Keratinocyte (primary cell): Measurements from ENCODE around the gene CBARP.
A peak's percentile ranks its signal among the peaks of the same experiment; 100 is the strongest.

Experiments
- EZH2 ChIP-seq: IDR thresholded peaks from one replicate; pipeline ENCODE4 v1.6.1; 2012; ENCODE audit warnings: inconsistent platforms, mild to moderate bottlenecking, low read length, moderate library complexity
- TF ChIP-seq, protein P1 (sequence below), 3 experiments: IDR thresholded peaks in 1 of 3; conservative IDR thresholded peaks in 1 of 3; optimal IDR thresholded peaks in 1 of 3; 2 replicates in 2 of 3; 3 replicates in 1 of 3; pipeline versions ENCODE3 to v1.5.1; 2011; ENCODE audit warnings: low read length in 3 of 3, mild to moderate bottlenecking in 3 of 3, moderate library complexity in 2 of 3, control low read depth in 1 of 3, inconsistent platforms in 1 of 3; ENCODE audit not compliant: insufficient read depth in 2 of 3; ENCODE audit errors: extremely low read depth in 1 of 3

DNA sequence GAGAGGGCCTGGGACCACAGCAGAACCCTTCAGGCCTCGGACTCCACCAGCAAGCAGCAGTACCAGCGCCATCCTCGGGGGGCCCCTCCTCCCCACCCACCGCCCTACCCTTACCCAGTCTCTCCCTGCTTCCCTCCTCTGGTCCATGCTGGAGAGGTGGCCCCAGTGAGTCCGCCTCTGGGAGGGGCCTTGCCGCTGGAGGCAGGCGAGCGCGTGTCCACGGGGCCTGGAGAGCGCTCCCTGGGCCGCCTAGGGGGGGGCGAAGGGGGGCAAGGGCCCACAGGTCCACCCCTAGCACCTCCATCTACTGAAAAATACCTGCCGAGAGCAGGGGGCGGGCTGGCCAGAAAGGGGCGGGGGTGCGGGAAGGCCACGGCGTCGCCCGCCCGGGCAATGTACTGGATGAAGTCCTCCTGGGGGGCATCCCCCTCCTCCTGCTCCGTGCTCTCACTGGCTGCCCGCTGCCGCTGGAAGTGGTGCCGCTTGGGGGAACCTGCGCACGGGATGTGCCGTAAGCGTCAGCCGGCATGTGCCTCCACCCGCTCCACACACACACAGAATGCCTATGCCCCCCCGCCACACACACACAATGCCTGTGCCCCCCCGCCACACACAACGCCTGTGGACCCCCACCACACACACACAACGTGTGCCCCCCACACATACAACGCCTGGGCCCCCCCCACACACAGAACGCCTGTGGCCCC lies 6.9 kb downstream of the CBARP start:
- TF ChIP-seq, protein P1, sequence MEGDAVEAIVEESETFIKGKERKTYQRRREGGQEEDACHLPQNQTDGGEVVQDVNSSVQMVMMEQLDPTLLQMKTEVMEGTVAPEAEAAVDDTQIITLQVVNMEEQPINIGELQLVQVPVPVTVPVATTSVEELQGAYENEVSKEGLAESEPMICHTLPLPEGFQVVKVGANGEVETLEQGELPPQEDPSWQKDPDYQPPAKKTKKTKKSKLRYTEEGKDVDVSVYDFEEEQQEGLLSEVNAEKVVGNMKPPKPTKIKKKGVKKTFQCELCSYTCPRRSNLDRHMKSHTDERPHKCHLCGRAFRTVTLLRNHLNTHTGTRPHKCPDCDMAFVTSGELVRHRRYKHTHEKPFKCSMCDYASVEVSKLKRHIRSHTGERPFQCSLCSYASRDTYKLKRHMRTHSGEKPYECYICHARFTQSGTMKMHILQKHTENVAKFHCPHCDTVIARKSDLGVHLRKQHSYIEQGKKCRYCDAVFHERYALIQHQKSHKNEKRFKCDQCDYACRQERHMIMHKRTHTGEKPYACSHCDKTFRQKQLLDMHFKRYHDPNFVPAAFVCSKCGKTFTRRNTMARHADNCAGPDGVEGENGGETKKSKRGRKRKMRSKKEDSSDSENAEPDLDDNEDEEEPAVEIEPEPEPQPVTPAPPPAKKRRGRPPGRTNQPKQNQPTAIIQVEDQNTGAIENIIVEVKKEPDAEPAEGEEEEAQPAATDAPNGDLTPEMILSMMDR (optimal IDR thresholded peaks at IDR 0.05 in 1 of 3, IDR thresholded peaks at IDR 0.05 in 1 of 3, conservative IDR thresholded peaks at IDR 0.05 in 1 of 3; ENCODE audit: extremely low read depth in 1 of 3, insufficient read depth in 2 of 3, low read length in 3 of 3): peak in 1 of 3 experiments; percentile 1
- no peak for TF ChIP-seq EZH2
